LNCaP clone FGC (cell line): ENCODE measurements around the gene ALPG.
"Not testable (repeated sequence)": the region's sequence is repeated elsewhere in the genome, so short reads cannot be mapped to it uniquely, and the experiment has no call there.

Source experiments
- DNase-seq: peaks from one replicate; pipeline ENCODE4 v3.0.0-alpha.2; 2011; ENCODE audit warnings: low read depth
- H3K4me3 ChIP-seq: 2 replicates; pipeline ENCODE4 v1.5.1; 2011; ENCODE audit warnings: mild to moderate bottlenecking, low read depth, low read length, control low read depth
- CTCF ChIP-seq: IDR thresholded peaks from 2 replicates; pipeline ENCODE4 v1.5.1; 2012; ENCODE audit warnings: mild to moderate bottlenecking; ENCODE audit not compliant: control insufficient read depth, insufficient read depth; ENCODE audit errors: extremely low read depth

The ALPG gene

GRCh38 chr2:232438951-232439757 lies 32.5 kb downstream of the ALPG start:
- no peak for DNase-seq
- H3K4me3 ChIP-seq: no peak overlapping the region
- peak; percentile 49 for TF ChIP-seq CTCF

GRCh38 chr2:232439758-232440135 lies 33.1 kb downstream of the ALPG start:
- DNase-seq: no peak
- no peak overlapping the region for H3K4me3 ChIP-seq
- no peak for TF ChIP-seq CTCF

- TF ChIP-seq CTCF: peak; percentile 93
- H3K4me3 ChIP-seq, DNase-seq: not testable (repeated sequence)
Measured at GRCh38 chr2:232440220-232441018, 33.8 kb downstream of the ALPG start.

GRCh38 chr2:232441147-232441651 lies 34.6 kb downstream of the ALPG start:
- no peak for TF ChIP-seq CTCF
- DNase-seq: no peak
- H3K4me3 ChIP-seq: no peak overlapping the region

- not testable (repeated sequence) for H3K4me3 ChIP-seq, DNase-seq
Measured at GRCh38 chr2:232441922-232442321, 35.3 kb downstream of the ALPG start.

- not testable (repeated sequence) for H3K4me3 ChIP-seq, DNase-seq
Measured at GRCh38 chr2:232442431-232442830, 35.8 kb downstream of the ALPG start.

GRCh38 chr2:232443047-232443446 lies 36.4 kb downstream of the ALPG start:
- not testable (repeated sequence) for DNase-seq

GRCh38 chr2:232443669-232444408 lies 37.2 kb downstream of the ALPG start:
- not testable (repeated sequence) for DNase-seq, H3K4me3 ChIP-seq

More at GRCh38 chr2:232443047-232443446, 36.4 kb downstream of the ALPG start:
- not testable (repeated sequence) for H3K4me3 ChIP-seq
